IMR-90 (cell line): Measurements from ENCODE around the gene CCDC12. TPM values are rescaled to one million over a fixed set of nuclear protein-coding genes. Genes with fewer than 3 reads are reported as not detected.

Experiments used
- ATAC-seq: fragments of 200-7000 bp; cut with Tn5 transposase; 2 replicates; pipeline ENCODE4 v1.9.1; 2020; ENCODE audit warnings: low read depth, mild to moderate bottlenecking, moderate library complexity
- BruUV-seq: library from RNA; stranded (reverse); fragments of 400-500 nt; replicated peaks from 2 replicates; lab custom pipeline; 2021; lab: Mats Ljungman, UMichigan
- CTCF ChIA-PET: fragments of 300-600 bp; formaldehyde crosslinking; extraction: SDS; loops from one replicate; lab custom pipeline; 2021; ENCODE audit warnings: antibody characterized with exemption; lab: Yijun Ruan, JAX
- POLR2A ChIA-PET: fragments of 300-600 bp; sonication (Branson Sonifier 250); formaldehyde crosslinking; loops from one replicate; lab custom pipeline; 2022; ENCODE audit warnings: antibody characterized with exemption; ENCODE audit not compliant: unreplicated experiment; lab: Charles Lee
- DNase-seq: peaks from one replicate; pipeline ENCODE4 v3.0.0; 2013
- H2AFZ ChIP-seq: replicated peaks from 2 replicates; pipeline ENCODE3; 2013; ENCODE audit warnings: low read length, mild to moderate bottlenecking; ENCODE audit not compliant: poor library complexity
- H2AK5ac ChIP-seq: 2 replicates; pipeline ENCODE4 v1.6.1; 2013; ENCODE audit warnings: low read depth, low read length, inconsistent platforms
- H2AK9ac ChIP-seq: replicated peaks from 2 replicates; pipeline ENCODE3; 2013; ENCODE audit warnings: mild to moderate bottlenecking, low read depth, low read length, moderate library complexity; ENCODE audit not compliant: poor library complexity
- H2BK120ac ChIP-seq: 2 replicates; pipeline ENCODE4 v1.6.1; 2013; ENCODE audit warnings: low read depth, low read length, inconsistent platforms
- H2BK15ac ChIP-seq: 3 replicates; pipeline ENCODE4 v1.6.1; 2013; ENCODE audit warnings: low read depth, low read length, inconsistent platforms
- H2BK20ac ChIP-seq: 2 replicates; pipeline ENCODE4 v1.6.1; 2013; ENCODE audit warnings: low read depth, mild to moderate bottlenecking, inconsistent platforms, low read length, moderate library complexity
- H2BK5ac ChIP-seq: 2 replicates; pipeline ENCODE4 v1.6.1; 2013; ENCODE audit warnings: mild to moderate bottlenecking, low read depth, low read length, inconsistent platforms; ENCODE audit not compliant: poor library complexity, severe bottlenecking
- H3K14ac ChIP-seq: replicated peaks from 2 replicates; pipeline ENCODE4 v1.6.1; 2013; ENCODE audit warnings: low read depth, low read length, inconsistent platforms
- H3K18ac ChIP-seq: 2 replicates; pipeline ENCODE4 v1.6.1; 2013; ENCODE audit warnings: low read depth, low read length, control low read depth
- H3K23ac ChIP-seq: 2 replicates; pipeline ENCODE4 v1.6.1; 2013; ENCODE audit warnings: low read depth, low read length, inconsistent platforms
- H3K27ac ChIP-seq: 2 replicates; pipeline ENCODE4 v1.5.1; 2013; ENCODE audit warnings: mild to moderate bottlenecking, control low read depth, low read length; ENCODE audit not compliant: insufficient read depth
- H3K27me3 ChIP-seq: 2 replicates; pipeline ENCODE4 v1.6.1; 2013; ENCODE audit warnings: low read length; ENCODE audit not compliant: control insufficient read depth, insufficient read depth
- H3K36me3 ChIP-seq: 2 replicates; pipeline ENCODE4 v1.6.1; 2013; ENCODE audit warnings: low read length, mixed read lengths; ENCODE audit not compliant: control insufficient read depth, insufficient read depth
- H3K4ac ChIP-seq: 2 replicates; pipeline ENCODE4 v1.6.1; 2013; ENCODE audit warnings: low read depth, low read length, inconsistent platforms
- H3K4me1 ChIP-seq: 2 replicates; pipeline ENCODE4 v1.6.1; 2013; ENCODE audit warnings: low read length, mixed read lengths; ENCODE audit not compliant: control insufficient read depth, insufficient read depth
- H3K4me2 ChIP-seq: 2 replicates; pipeline ENCODE4 v1.6.1; 2013; ENCODE audit warnings: low read depth, mild to moderate bottlenecking, control low read depth, low read length, moderate library complexity
- H3K4me3 ChIP-seq: 2 replicates; pipeline ENCODE4 v1.5.1; 2013; ENCODE audit warnings: low read depth, mild to moderate bottlenecking, control low read depth, low read length, moderate library complexity; ENCODE audit not compliant: insufficient read depth
- H3K56ac ChIP-seq: 2 replicates; pipeline ENCODE4 v1.6.1; 2013; ENCODE audit warnings: low read length, inconsistent platforms; ENCODE audit not compliant: insufficient read depth; ENCODE audit errors: extremely low read depth
- H3K79me1 ChIP-seq, 2 experiments: 2 replicates each; pipeline ENCODE4 v1.6.1; 2013; ENCODE audit warnings: low read length in 2 of 2, inconsistent platforms in 1 of 2, low read depth in 1 of 2
- H3K9ac ChIP-seq: 2 replicates; pipeline ENCODE4 v1.6.1; 2013; ENCODE audit warnings: low read depth, low read length, control low read depth
- H3K9me1 ChIP-seq: 2 replicates; pipeline ENCODE4 v1.6.1; 2013; ENCODE audit warnings: low read length, inconsistent platforms; ENCODE audit not compliant: insufficient read depth
- H3K9me3 ChIP-seq: 2 replicates; pipeline ENCODE4 v1.6.1; 2013; ENCODE audit warnings: low read length; ENCODE audit not compliant: control insufficient read depth, insufficient read depth
- H4K20me1 ChIP-seq: 2 replicates; pipeline ENCODE4 v1.6.1; 2013; ENCODE audit warnings: low read length, inconsistent platforms; ENCODE audit not compliant: insufficient read depth
- H4K5ac ChIP-seq: 2 replicates; pipeline ENCODE4 v1.6.1; 2013; ENCODE audit warnings: mild to moderate bottlenecking, low read depth, low read length, control low read depth
- H4K8ac ChIP-seq, 2 experiments: 2 replicates each; pipeline ENCODE4 v1.6.1; 2013; ENCODE audit warnings: low read depth in 2 of 2, low read length in 2 of 2, control low read depth in 1 of 2, inconsistent platforms in 1 of 2
- H4K91ac ChIP-seq: 2 replicates; pipeline ENCODE4 v1.6.1; 2013; ENCODE audit warnings: low read depth, low read length, inconsistent platforms; ENCODE audit not compliant: insufficient read depth
- BHLHE40 ChIP-seq: fragments of 150-350 bp; IDR thresholded peaks from 2 replicates; pipeline ENCODE4 v1.6.1; 2016; ENCODE audit warnings: mild to moderate bottlenecking, low read depth, low read length
- ELK1 ChIP-seq: fragments of 150-350 bp; IDR thresholded peaks from 2 replicates; pipeline ENCODE4 v1.6.1; 2016; ENCODE audit warnings: low read depth, mild to moderate bottlenecking, low read length, moderate library complexity, borderline replicate concordance
- MAZ ChIP-seq: IDR thresholded peaks from 2 replicates; pipeline ENCODE4 v1.6.1; 2012; ENCODE audit warnings: low read depth, mild to moderate bottlenecking, low read length, improper control_type of control experiment, moderate library complexity, borderline replicate concordance
- MXI1 ChIP-seq: IDR thresholded peaks from 2 replicates; pipeline ENCODE4 v1.6.1; 2012; ENCODE audit warnings: low read depth, mild to moderate bottlenecking, low read length, moderate library complexity, borderline replicate concordance
- RAD21 ChIP-seq: IDR thresholded peaks from 2 replicates; pipeline ENCODE4 v1.6.1; 2012; ENCODE audit warnings: low read length, improper control_type of control experiment
- RCOR1 ChIP-seq: IDR thresholded peaks from 2 replicates; pipeline ENCODE4 v1.6.1; 2012; ENCODE audit warnings: mild to moderate bottlenecking, low read length, improper control_type of control experiment; ENCODE audit not compliant: insufficient replicate concordance
- RFX5 ChIP-seq: IDR thresholded peaks from 2 replicates; pipeline ENCODE4 v1.8.0; 2012; ENCODE audit warnings: low read depth, mild to moderate bottlenecking, low read length, moderate library complexity
- SMC3 ChIP-seq: fragments of 150-350 bp; IDR thresholded peaks from 2 replicates; pipeline ENCODE4 v1.6.1; 2016; ENCODE audit warnings: low read depth, mild to moderate bottlenecking, antibody characterized with exemption, low read length, moderate library complexity
- WGBS, 2 experiments: methylation state at CpG; one replicate each; pipeline versions ENCODE4 v1.1.5 to v1.1.7; 2013; ENCODE audit warnings: missing lambda C conversion rate in 2 of 2; ENCODE audit not compliant: insufficient read length in 1 of 2; ENCODE audit errors: extremely low coverage in 2 of 2; 5-methylcytosine and 5-hydroxymethylcytosine counted together
- dilution Hi-C: fragments of 300-500 bp; cut with HindIII; formaldehyde crosslinking; loops from one replicate; pipeline ENCODE4 v1.14.3; 2018; ENCODE audit warnings: low sequenced_read_pairs; ENCODE audit not compliant: unreplicated experiment
- in situ Hi-C: fragments of 300-500 bp; cut with MboI; formaldehyde crosslinking; loops from 3 replicates; pipeline ENCODE4 v1.14.3; 2019; ENCODE audit warnings: low sequenced_read_pairs, inconsistent platforms, mixed read lengths
- intact Hi-C: fragments of 100-400 bp; cut with micrococcal nuclease; formaldehyde crosslinking; loops from 2 replicates; pipeline ENCODE4 v1.10.0; 2022
- polyA plus RNA-seq, 3 experiments: library from polyadenylated mRNA; depleted of rRNA; stranded (reverse); fragments of >200 nt; gene quantifications; 2 replicates each; pipeline ENCODE4 v1.2.3, GENCODE V29; 2012; ENCODE audit warnings: low replicate concordance in 1 of 3
- total RNA-seq: library from RNA; depleted of rRNA; stranded (reverse); fragments of >200 nt; gene quantifications from 2 replicates; pipeline ENCODE4 v1.2.3, GENCODE V29; 2012
- TF ChIP-seq, protein P1 (sequence below): conservative IDR thresholded peaks from 2 replicates; pipeline ENCODE4 v1.5.1; 2012; ENCODE audit warnings: mild to moderate bottlenecking, low read depth, low read length, improper control_type of control experiment

Gene CCDC12
- total and polyA plus RNA-seq, 2 of the 4 experiments (the other 2 are of a cell fraction) = 15.2 to 35.1 TPM

DNA sequence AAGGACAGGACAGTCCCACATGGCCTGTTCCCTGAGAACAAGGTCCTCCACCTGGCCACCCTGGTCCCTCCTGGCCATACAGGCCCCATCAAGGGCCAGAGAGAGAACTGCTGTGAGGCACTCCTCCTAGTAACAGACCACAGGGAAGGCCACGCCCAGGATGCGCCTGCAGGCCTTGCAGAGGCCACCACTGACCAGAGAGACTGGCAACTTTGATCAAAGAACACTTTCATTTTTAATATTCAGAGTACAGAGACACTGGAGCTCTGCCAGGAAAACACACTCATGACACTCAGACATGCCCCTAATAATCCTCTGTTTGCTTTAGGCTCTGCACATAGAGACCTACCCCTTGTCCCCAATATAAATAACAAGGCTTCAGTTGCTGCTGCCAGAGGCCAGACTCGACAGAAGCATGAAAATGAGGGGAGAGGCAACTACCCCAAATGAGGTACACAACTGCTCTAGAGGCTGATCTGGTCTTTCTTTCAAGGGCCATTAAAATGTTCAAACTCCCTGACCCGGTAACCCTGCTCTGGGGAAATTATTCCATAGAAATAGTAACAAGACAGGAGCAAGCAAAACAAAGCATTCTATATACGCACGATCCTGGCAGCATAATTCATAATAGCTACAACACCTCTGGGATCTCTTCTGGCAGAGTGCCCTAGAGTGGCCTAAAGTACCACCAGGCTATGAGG is 44.8 kb downstream of the CCDC12 start (continued):
- TF ChIP-seq, protein P1, sequence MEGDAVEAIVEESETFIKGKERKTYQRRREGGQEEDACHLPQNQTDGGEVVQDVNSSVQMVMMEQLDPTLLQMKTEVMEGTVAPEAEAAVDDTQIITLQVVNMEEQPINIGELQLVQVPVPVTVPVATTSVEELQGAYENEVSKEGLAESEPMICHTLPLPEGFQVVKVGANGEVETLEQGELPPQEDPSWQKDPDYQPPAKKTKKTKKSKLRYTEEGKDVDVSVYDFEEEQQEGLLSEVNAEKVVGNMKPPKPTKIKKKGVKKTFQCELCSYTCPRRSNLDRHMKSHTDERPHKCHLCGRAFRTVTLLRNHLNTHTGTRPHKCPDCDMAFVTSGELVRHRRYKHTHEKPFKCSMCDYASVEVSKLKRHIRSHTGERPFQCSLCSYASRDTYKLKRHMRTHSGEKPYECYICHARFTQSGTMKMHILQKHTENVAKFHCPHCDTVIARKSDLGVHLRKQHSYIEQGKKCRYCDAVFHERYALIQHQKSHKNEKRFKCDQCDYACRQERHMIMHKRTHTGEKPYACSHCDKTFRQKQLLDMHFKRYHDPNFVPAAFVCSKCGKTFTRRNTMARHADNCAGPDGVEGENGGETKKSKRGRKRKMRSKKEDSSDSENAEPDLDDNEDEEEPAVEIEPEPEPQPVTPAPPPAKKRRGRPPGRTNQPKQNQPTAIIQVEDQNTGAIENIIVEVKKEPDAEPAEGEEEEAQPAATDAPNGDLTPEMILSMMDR = no peak

DNA sequence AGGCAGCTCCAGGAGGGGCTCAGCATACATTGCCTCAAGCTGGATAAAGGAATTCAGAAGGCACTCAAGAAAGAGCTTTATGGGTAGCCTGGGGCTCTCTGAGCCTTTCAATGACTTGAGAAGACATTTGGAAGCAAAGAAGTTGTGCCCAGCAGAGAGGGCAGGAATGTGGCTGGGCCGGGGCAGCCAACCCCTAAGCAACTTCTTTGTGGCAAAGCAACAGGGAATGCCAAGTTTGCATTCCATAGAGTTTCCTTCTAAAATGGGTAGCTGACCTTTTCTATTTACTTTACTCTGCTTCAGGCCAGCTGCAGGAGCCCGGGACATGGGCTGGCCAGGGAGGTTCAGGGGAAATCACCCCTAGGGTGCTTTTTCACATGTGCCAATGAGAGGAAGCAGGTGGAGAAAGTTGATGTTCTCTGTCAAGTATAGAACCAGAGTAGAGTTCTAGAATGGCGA is 45.6 kb downstream of the CCDC12 start:
- Histone ChIP-seq H3K4me2 (peak overlapping the region; percentile 37; the same call in 1 of the 2 replicates), H4K5ac (peak overlapping the region; percentile 13; the same call in 1 of the 2 replicates), H3K18ac (no peak overlapping the region), H3K23ac (no peak overlapping the region), H3K9ac (no peak overlapping the region), H3K27ac (peak overlapping the region; percentile 6; the same call in 1 of the 2 replicates), H2BK20ac (no peak overlapping the region), H4K20me1 (peaks cover 42% of the 10 kb centered on the region), H3K4me1 (peaks cover 42% of the 10 kb centered on the region), H3K27me3 (no peaks in the 10 kb centered on the region), H3K4ac (peak overlapping the region; percentile 3; the same call in 1 of the 2 replicates), H3K79me1 (peaks cover 37 to 92% of the 10 kb centered on the region in 2 experiments), H2AK5ac (no peak overlapping the region), H4K91ac (no peak overlapping the region), H2AFZ (no peak overlapping the region), H2BK15ac (no peak overlapping the region), H3K4me3 (no peak overlapping the region), H3K36me3 (peaks cover 10% of the 10 kb centered on the region; the same call in 1 of the 2 replicates), H2BK5ac (peak overlapping the region; percentile 24), H4K8ac (no peak overlapping the region), H3K56ac (no peak overlapping the region), H3K9me3 (no peaks in the 10 kb centered on the region), H3K14ac (no peak overlapping the region; the same call in 1 of the 2 replicates), H2BK120ac (no peak overlapping the region), H2AK9ac (peak overlapping the region; percentile 33), H3K9me1 (peaks cover 39% of the 10 kb centered on the region)
- intact Hi-C loops (loop anchor here (10.0 kb wide), 1 partner anchor 234 kb away; the partner anchor contains the start of gene SETD2), dilution Hi-C loops (no loop called here), in situ Hi-C loops (no loop called here)
- no TSS peak for BruUV-seq
- CTCF ChIA-PET = no interaction called here
- POLR2A ChIA-PET = no interaction called here
- WGBS, 2 experiments = 71% methylated on average over 1 of the region's 3 CpGs; no CpG with 5 or more reads in 1 of the 2 experiments
- DNase-seq (no peak), ATAC-seq (no peak)
- TF ChIP-seq BHLHE40 (no peak), MXI1 (no peak), SMC3 (no peak), RAD21 (no peak), ELK1 (no peak), RCOR1 (no peak), RFX5 (no peak), MAZ (no peak)
- TF ChIP-seq, protein P1 = no peak
